DMS153 (cell line): ENCODE data around the gene ZNF775.
A peak's percentile ranks its signal among the peaks of the same experiment; 100 is the strongest.

Experiments used
- DNase-seq: peaks from one replicate; lab custom pipeline; 2025; lab: John Stamatoyannopoulos, UW

Gene ZNF775

GRCh38 chr7:150401424-150401790, 22.3 kb downstream of the ZNF775 start:
- DNase-seq = no peak

- DNase-seq = no peak
Measured at GRCh38 chr7:150401861-150402631, 22.9 kb downstream of the ZNF775 start.

GRCh38 chr7:150402671-150403321, 23.7 kb downstream of the ZNF775 start:
- DNase-seq = no peak

DNA sequence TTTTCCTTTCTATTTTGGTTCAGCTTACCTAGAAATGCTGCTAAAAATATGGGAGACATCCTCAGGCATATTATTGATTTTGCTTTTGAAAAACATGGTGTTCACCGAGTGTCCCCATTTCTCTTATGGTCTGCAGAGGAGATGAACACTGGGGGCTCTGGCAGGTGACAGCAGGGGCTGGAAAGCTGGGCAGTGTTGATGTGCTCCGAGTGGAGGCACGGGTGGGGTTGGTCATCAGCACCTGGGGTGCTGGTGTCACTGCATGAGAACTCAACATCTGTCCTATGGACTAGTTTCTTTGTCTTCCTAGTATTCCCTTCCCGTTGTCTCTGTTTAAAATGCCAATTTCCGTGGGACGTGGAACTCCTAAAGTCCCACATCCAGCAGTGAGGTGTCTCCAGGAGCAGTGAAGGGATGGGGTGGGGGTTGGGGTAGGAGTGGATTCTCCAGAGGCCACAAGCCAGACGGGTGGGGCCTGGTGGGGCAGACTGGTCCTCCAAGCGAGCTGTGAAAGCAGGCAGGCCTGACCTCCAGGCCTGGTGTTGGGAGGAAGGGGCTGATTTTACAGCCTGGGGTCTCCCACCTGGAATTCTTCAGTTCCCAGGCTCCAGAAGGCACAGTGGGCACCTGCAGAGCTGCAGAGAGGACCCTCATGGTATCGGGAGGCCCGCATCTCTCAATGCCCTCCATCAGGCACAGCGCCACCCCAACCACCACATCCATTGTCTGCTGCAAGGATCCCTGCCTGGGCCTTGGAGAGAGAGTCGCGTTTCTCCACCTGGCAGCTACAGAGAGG, 24.4 kb downstream of the ZNF775 start:
- DNase-seq = no peak

DNA sequence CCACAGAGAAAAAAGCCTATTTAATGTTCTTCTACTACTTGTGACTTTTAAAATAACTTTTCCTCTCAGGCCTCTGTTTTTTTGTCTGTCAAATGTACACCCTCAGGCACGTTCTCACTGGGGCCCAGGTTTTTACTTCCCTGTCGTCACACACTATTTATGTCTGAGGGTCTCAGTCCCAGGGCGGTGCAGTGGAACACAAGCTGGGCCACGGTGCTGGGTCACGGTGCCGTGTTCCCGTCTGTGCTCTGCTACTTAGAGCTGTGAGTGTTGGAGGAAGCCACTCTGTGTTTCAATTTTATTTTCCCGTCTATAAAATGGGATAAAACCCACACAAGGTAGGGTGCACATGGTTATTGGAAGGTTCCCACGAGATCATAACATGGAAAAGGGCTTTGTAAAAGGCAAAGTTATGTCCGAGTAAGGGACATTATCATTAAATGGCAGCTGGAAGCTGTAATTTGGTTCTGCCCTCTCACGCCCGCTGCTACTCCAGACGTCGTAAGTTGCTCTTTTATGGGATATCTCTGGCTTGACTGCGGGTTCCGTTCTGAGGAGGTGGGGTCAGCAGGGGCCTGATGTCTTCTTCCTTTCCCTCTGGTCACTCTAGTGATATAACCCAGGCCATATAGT, 25.2 kb downstream of the ZNF775 start:
- no peak for DNase-seq

- peak; percentile 76 for DNase-seq
Measured at GRCh38 chr7:150404805-150405583, 25.9 kb downstream of the ZNF775 start.

- DNase-seq = no peak
Measured at GRCh38 chr7:150405584-150406311, 26.6 kb downstream of the ZNF775 start.

- no peak for DNase-seq
Measured at GRCh38 chr7:150406312-150406566, 27.1 kb downstream of the ZNF775 start.

- no peak for DNase-seq
Measured at GRCh38 chr7:150406567-150407421, 27.7 kb downstream of the ZNF775 start.

GRCh38 chr7:150407588-150408392, 28.7 kb downstream of the ZNF775 start:
- DNase-seq = no peak

- DNase-seq = no peak
Measured at GRCh38 chr7:150408393-150409299, 29.5 kb downstream of the ZNF775 start.

DNA sequence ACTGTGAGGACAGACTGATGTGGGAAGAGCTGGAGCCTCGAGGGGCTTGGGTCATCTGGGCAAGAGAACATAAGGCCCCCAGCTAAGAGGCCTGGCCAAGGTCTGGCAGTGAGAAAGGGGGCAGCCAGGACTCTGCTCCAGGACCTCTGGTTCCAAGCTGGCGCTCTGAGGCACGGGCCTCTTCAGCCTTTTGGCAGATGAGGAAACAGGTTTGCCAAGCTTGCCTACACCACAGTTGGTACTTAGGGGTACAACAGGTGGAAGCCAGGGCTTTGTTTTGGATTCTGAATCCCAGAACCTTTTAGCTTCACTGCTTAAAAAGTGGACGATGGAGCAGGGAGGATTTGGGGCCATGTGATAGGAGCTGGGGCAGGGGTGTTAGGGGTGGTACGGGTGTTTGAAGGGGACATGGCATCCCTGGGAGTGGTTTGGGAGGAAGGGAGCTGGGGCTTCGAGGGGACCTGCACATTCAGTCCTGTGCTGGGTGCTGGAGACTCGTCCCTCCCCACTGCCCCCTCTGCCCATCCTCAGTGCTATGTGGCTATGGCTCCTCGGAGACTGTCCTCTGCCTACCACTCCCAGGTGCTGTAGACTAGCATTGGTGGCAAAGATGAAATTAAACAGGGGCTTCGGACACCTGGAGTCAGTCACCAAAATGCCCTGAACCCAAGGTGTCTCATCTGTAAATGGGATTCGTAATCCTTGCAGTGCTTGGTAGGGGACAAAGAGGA, 30.3 kb downstream of the ZNF775 start:
- no peak for DNase-seq

DNA sequence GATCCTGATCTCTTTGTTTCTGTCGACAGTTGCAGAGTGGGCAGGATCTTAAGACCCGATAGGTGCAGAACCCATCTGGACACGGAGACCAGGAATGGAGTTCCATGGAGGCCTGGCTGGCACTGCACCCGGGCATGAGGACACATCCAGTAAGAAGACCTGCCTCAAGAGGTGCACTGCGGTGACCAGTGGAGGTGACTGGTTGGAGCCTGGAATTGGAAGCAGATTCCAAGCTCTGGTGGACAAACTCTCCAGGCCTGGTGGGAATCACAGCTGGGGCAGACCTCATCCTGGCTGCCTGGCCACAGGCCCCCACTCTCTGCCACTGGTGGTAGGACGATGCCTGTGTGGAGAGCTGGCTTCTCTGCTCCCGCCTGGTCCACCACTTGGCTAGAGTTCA, 31.0 kb downstream of the ZNF775 start:
- DNase-seq = no peak

DNA sequence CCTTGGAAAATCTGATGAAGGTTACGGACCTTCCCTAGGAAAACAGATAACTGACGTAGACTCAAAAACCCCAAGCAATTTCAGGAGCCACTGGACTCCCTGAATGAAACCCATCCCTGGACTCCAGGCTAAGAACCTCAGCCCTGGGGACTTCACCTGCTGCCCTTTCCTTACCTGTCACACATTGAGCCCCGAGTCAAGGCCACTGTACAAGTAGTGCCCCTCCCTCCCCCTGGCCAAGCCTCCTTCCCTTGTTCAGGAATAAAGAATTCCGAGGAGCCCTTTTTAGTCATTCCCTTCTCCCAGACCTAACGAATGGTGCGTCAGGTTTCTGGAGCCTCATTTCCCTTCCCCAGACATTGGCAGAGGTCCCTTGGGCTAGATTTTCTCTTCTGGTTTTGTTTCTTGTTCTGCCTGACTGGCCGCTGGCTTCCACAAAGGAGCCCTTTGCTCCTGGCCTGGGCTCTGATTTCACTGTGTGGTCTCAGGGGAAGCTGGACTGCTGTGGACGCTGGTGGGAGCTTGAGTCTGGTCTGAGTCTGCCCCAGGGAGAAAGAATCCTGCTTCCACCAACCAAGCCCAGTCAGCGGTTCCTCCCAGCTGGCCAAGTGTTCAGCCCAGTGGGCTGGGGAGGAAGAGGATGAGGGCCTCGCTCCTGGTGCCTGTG, 31.7 kb downstream of the ZNF775 start:
- no peak for DNase-seq

DNA sequence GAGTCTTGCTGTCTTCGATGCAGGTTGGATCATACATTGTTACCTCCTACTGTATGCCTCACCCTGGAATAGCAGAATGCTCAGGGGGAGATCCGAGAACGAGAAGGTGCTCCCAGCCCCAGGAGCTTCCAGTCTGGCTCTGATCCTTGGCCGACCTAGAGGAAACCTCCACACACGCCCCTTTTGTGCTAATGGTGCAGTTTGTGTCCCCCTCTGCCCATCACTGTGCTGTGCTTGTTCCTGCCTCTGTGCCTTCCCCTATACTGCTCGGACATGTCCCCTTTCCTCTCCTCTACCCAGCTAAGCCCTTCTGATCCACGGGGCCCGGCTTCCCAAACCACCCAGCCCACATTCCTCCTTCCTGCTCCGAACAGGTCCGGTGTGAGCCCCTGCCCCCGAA, 32.5 kb downstream of the ZNF775 start:
- no peak for DNase-seq

DNA sequence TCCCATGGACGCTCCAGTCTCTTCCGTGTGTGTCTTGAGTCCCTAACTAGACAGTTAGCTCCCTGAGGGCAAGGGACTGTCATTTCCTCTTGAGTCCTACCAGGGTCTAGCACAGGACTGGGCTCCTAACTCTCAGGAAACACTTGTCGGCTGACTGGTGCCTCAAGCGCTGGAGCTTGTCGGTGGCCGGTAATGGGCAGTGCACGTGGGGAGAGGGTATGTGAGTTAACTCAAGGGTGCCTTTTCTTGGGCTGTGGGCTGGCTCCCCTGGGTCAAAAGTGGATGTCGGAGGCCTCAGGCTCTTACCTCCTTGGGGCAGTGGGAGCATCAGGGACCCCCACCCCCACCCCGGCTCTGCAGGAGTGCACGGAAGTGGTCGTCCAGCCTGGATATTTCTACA, 32.9 kb downstream of the ZNF775 start:
- no peak for DNase-seq
